ENCODE data around the gene LRMDA.
"Not testable (repeated sequence)": the region's sequence is repeated elsewhere in the genome, so short reads cannot be mapped to it uniquely, and the experiment has no call there.

LRMDA gene

DNA sequence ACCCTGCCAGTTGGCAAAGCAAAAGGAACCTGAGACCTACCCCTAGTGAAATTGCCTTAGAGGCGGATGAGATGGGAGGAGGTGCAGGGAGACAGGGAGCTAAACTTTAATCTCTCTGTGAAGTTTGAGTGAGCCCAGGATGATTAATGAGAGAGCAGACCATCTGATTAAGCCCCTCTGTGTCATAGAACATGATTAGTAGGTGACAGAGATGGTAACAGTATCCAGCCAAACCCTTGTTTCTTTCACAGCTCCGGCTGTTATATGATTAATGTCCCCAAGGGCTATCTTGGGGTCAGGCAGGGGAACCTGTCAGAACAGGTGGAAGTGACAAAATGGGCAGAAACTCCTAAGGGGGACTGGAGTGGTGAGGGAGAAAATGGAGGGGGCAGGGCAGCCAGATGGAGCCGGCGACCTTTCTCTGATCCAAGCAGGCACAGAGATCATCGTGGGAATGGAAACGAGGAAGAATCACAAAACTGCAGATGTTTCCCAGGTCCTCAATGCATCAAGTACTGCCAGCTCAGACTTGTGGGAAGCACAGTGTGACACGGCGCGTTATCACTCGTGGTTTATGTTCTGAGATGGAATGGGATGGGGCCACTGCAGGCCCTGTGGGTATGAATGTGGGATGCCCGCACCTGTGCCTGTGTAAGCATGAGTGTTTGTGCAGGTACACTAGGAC, 684.2 kb downstream of the LRMDA start:
- DNase-seq = no peak

GRCh38 chr10:76116523-76116922, 685.1 kb downstream of the LRMDA start:
- no peak for DNase-seq

- no peak for DNase-seq
Measured at GRCh38 chr10:76117949-76118348, 686.5 kb downstream of the LRMDA start.

GRCh38 chr10:76119036-76119435, 687.6 kb downstream of the LRMDA start:
- DNase-seq = no peak

DNA sequence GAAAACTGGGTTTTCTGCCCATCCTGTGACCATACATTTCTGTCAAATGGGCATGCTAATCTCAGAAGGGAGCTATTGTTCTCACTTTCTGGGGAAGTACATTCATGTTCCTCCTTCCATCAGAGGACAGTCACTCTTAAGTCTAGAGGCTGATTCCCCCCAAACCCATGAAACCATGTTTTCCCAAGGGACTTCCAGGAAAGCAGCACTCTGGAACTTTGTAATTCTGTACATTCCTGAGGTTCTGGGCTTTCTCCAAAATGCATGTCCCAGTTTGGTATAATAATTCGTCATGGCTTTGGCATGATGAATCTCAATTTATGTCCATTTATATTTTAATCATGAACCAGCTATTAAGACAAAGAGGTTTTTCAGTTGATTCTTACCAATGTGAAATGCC, 688.1 kb downstream of the LRMDA start:
- no peak for DNase-seq

- DNase-seq = no peak
Measured at GRCh38 chr10:76122056-76122455, 690.6 kb downstream of the LRMDA start.

GRCh38 chr10:76124280-76124679, 692.9 kb downstream of the LRMDA start:
- DNase-seq = no peak

DNA sequence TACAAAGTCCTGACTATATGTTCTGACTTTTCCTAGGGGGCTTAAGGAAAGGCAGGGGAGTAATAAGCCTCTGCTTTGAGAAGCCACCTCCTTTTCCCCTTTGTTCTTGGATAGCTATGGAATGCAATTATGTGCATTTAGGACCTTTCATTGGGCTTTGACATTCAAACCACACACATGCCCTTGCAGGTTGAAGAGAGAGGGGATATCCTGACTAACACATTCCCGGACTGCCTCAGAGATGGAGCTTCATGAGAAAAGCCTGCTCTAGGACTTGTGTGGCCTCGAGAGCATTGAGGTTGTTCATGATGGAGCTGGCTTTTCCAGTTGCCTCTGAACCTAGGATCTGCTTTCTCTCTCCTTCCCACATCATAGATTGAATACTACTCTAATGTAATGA, 694.5 kb downstream of the LRMDA start:
- DNase-seq = no peak

DNA sequence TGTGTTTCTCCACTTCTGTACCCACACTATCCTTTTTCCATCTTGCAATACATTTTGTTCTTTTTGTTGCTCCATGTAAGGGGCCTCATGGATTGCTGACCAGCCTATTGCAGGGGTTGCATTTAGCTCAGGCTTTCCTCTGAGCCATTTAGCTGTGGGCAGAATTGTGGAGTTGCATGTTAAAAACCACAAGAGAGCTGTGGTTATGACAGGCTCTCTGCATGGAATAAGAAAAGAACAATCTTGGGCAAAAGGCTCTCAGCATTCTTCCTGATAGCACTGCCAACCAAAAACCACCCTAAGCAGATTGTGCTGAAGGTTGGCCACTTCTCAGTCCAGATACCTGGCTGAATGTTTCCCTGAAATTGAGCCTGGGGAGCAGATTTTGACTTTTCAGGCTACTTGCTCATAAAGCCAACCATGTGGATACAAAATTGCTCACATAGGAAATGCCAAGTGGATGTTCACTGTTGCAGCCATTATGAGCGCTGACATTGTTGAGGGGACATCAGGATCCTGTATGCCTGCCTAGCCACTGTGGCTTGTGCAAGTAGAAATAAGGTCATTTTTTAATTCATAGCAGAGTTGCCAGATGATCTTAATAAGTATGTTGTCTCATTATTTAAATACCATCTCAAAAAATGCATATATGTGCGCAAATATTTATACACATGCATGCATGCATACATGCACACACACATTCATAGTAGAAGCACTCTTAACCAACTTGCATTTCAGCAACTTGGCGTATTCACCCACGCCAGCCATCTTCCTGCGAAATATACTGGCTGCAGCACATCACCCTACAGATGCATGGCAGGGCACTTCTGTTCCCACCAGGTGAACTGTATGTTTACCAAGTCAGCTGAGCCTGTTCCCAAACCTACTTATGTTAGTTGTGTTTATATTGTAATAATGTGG, 695.4 kb downstream of the LRMDA start:
- no peak for DNase-seq

GRCh38 chr10:76127984-76128589, 696.7 kb downstream of the LRMDA start:
- DNase-seq = no peak

- no peak for DNase-seq
Measured at GRCh38 chr10:76129213-76129612, 697.8 kb downstream of the LRMDA start.

- no peak for DNase-seq
Measured at GRCh38 chr10:76130892-76131291, 699.5 kb downstream of the LRMDA start.

GRCh38 chr10:76133597-76134255, 702.3 kb downstream of the LRMDA start:
- no peak for DNase-seq

- DNase-seq = no peak
Measured at GRCh38 chr10:76136961-76137360, 705.5 kb downstream of the LRMDA start.

DNA sequence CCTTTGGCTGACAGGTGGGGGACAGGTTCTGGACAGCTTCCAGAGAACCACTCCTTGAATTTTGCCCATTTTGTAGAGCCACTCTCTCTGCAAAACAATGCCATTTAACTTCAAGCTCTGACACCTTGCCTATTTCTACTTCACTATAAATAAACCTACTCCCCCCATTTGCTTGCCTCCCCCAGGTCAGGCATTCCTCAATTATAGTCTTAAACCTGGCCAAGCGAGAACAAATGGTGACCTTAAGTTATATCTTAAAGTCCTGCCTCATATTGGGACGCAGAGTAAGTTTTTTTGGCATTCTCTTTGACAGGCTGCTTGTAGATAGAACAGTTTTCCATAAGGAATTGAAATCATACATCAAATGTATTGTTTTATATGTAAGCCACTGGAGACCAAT, 706.9 kb downstream of the LRMDA start:
- DNase-seq = no peak

GRCh38 chr10:76138906-76139305, 707.5 kb downstream of the LRMDA start:
- no peak for DNase-seq

DNA sequence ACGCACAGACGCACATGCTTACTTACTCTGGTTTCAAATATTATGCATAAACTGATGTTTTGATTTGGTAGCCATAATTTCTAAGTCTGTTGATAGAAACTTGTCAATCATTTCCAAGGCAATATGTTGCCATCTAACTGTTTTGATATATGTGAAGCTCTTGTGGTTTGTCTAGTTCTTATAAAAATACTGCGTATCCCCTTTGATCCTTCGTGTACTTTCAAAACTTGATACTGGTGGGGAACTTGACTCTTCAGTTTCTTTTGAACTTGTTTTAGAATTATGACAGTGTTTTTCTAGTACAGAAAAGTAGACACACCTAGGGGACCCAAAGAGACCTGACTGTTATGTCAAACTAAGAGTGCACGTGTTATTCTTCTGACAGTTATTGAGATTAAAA, 708.0 kb downstream of the LRMDA start:
- DNase-seq = no peak

DNA sequence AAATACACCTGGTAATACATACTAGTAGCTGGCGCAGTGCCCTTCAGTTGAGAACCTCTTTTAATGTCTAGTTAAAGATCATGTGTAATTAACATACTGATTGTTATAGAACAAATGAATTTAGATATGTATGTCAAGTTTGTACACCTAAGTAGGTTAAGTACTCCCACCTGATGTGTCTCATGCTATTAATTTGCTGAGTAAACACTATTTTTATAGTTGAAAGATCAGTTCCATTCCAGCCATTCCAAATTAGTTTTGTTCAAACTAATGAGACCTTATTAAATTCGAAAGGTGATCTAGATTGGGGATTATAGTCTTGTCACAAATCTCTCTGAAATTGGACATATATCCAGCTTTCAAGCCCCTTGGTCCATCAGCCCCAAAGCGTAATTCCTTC, 710.0 kb downstream of the LRMDA start:
- no peak for DNase-seq

GRCh38 chr10:76148217-76148616, 716.8 kb downstream of the LRMDA start:
- DNase-seq = not testable (repeated sequence)

DNA sequence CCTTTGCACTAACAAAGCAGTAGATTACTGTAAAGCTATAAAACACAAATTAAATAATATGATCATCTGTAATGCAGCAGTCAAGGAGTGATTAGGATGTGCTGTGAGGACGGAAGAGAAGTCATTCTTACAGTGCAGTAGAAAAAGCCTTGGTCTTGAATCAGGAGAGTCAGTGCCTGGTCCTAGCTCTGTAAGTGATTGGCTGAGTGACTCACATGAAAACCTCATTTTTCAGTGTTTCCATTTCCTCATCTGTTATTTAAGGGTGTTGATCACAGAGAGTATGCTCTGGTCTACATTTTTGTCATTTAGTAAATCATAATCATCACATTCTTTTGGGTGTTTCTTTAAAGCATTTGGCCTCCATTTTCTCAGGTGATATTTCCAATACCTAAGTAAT, 717.8 kb downstream of the LRMDA start:
- no peak for DNase-seq

- no peak for DNase-seq
Measured at GRCh38 chr10:76149602-76150138, 718.2 kb downstream of the LRMDA start.

DNA sequence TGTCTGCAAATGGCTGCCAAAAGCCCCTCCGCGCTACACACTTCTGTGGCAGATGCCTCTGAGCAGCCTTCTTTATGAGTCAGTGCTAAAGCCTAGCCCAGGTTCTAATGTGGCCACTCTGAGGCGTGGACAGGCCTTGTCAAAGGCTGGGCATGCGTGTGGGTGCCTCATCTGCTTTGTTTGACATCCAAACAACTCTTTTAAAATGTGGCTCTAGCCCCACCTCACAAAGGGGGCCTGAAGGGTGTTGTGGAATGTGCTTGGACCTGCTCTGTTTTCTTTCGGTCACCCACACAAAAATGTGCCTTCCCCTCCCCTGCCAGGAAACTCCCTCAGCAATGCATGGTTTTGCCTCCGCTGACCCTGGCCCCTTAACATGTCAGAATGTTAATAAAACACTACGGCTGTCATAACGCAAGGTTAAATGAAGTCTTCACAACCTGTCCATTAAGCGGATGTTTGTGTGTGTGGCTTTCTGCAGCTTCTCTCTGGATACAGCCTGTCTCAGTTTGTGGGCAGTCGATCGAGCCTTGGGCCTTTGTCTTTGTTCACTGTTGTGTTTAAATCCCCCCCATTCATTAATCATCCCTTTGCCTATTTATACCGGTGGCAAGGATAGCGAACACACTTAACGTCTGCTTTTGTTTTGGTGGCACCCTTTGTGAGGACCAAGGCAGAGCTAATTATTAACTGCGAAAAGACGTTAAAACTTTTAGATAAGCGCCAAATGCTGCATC, 718.9 kb downstream of the LRMDA start:
- no peak for DNase-seq
